Endothelial cell of umbilical vein (primary cell): ENCODE results near the gene RNU7-1. TPM values are rescaled to one million over a fixed set of nuclear protein-coding genes. Genes with fewer than 3 reads are reported as not detected.

Experiments used
- BruUV-seq: library from RNA; stranded (reverse); fragments of 400-500 nt; replicated peaks from 2 replicates; lab custom pipeline; 2021; lab: Mats Ljungman, UMichigan
- CTCF ChIA-PET: fragments of 300-600, 350-600 bp; sonication (Branson Sonifier 250); formaldehyde crosslinking; loops from one replicate; lab custom pipeline; 2021; ENCODE audit warnings: antibody characterized with exemption, inconsistent platforms; lab: Charles Lee
- POLR2A ChIA-PET: fragments of 300-600, 350-600 bp; sonication (Branson Sonifier 250); formaldehyde crosslinking; loops from one replicate; lab custom pipeline; 2021; ENCODE audit warnings: antibody characterized with exemption, inconsistent platforms; lab: Charles Lee
- DNase-seq: peaks from one replicate; pipeline ENCODE4 v3.0.0-alpha.2; 2011; ENCODE audit warnings: low read depth, low spot score
- FAIRE-seq: peaks from 2 replicates; lab custom pipeline; 2011; peaks lifted over from hg19 to GRCh38; lab: Jason Lieb, UNC
- H2AFZ ChIP-seq: 2 replicates; pipeline ENCODE4 v1.6.0; 2012; ENCODE audit warnings: low read depth, low read length, control low read depth, inconsistent platforms
- H3K27ac ChIP-seq: 2 replicates; pipeline ENCODE4 v1.5.1; 2011; ENCODE audit warnings: low read depth, mild to moderate bottlenecking, control low read depth, low read length, moderate library complexity; ENCODE audit not compliant: insufficient read depth
- H3K27me3 ChIP-seq, 2 experiments: 2 replicates each; pipeline versions ENCODE4 v1.6.0 to v1.6.1; 2011; ENCODE audit warnings: low read length in 2 of 2, mixed read lengths in 1 of 2; ENCODE audit not compliant: control insufficient read depth in 2 of 2, insufficient read depth in 2 of 2
- H3K36me3 ChIP-seq, 2 experiments: 2 replicates in 1 of 2; 3 replicates in 1 of 2; pipeline ENCODE4 v1.5.1; 2011; ENCODE audit warnings: low read length in 2 of 2, mild to moderate bottlenecking in 1 of 2, moderate library complexity in 1 of 2; ENCODE audit not compliant: control insufficient read depth in 2 of 2, insufficient read depth in 2 of 2; ENCODE audit errors: extremely low read depth in 1 of 2
- H3K4me1 ChIP-seq: 3 replicates; pipeline ENCODE4 v1.5.1; 2011; ENCODE audit warnings: mild to moderate bottlenecking, low read length; ENCODE audit not compliant: control insufficient read depth, insufficient read depth; ENCODE audit errors: extremely low read depth
- H3K4me2 ChIP-seq: 2 replicates; pipeline ENCODE4 v1.6.1; 2011; ENCODE audit warnings: low read length, control low read depth, mixed read lengths; ENCODE audit not compliant: insufficient read depth
- H3K4me3 ChIP-seq, 3 experiments: fragments of 200-600 bp in 1 of 3; sonication (generic), shearing (Covaris generic) in 1 of 3; replicated peaks in 1 of 3; 2 replicates each; pipeline ENCODE4 v1.5.1; 2011 to 2016; ENCODE audit warnings: control low read depth in 3 of 3, low read length in 3 of 3, mild to moderate bottlenecking in 2 of 3, inconsistent platforms in 1 of 3, low read depth in 1 of 3, moderate library complexity in 1 of 3; ENCODE audit not compliant: insufficient read depth in 1 of 3
- H3K79me2 ChIP-seq: 2 replicates; pipeline ENCODE4 v1.6.0; 2012; ENCODE audit warnings: low read length, inconsistent platforms; ENCODE audit not compliant: control insufficient read depth, insufficient read depth
- H3K9ac ChIP-seq: replicated peaks from 2 replicates; pipeline ENCODE3; 2011; ENCODE audit warnings: low read length, control low read depth; ENCODE audit not compliant: insufficient read depth; ENCODE audit errors: extremely low read depth
- H3K9me1 ChIP-seq: replicated peaks from 3 replicates; pipeline ENCODE4 v1.6.0; 2011; ENCODE audit warnings: mild to moderate bottlenecking, low read length; ENCODE audit not compliant: control insufficient read depth, insufficient read depth; ENCODE audit errors: extremely low read depth
- H3K9me3 ChIP-seq: replicated peaks from 2 replicates; pipeline ENCODE4 v1.5.1; 2012; ENCODE audit warnings: low read length, inconsistent platforms; ENCODE audit not compliant: control insufficient read depth, insufficient read depth
- H4K20me1 ChIP-seq: replicated peaks from 2 replicates; pipeline ENCODE3; 2011; ENCODE audit warnings: mild to moderate bottlenecking, low read length; ENCODE audit not compliant: control insufficient read depth, insufficient read depth; ENCODE audit errors: extremely low read depth
- CTCF ChIP-seq, 2 donors: IDR thresholded peaks; 1 replicate in 1 of 2; 2 replicates in 1 of 2; pipeline ENCODE4 v1.5.1; 2011; ENCODE audit warnings: low read length in 2 of 2, mild to moderate bottlenecking in 2 of 2, moderate library complexity in 2 of 2, control low read depth in 1 of 2, inconsistent platforms in 1 of 2, low read depth in 1 of 2; ENCODE audit not compliant: insufficient read depth in 1 of 2; ENCODE audit errors: extremely low read depth in 1 of 2
- EZH2 ChIP-seq: IDR thresholded peaks from 2 replicates; pipeline ENCODE4 v1.6.1; 2012; ENCODE audit warnings: borderline replicate concordance, low read depth, mild to moderate bottlenecking, moderate library complexity, low read length, inconsistent platforms; ENCODE audit not compliant: severe bottlenecking
- FOS ChIP-seq: IDR thresholded peaks from 2 replicates; pipeline ENCODE4 v1.6.1; 2011; ENCODE audit warnings: mild to moderate bottlenecking, low read length, moderate library complexity, borderline replicate concordance; ENCODE audit not compliant: insufficient read depth
- GATA2 ChIP-seq: IDR thresholded peaks from 2 replicates; pipeline ENCODE4 v1.7.0; 2011; ENCODE audit warnings: low read depth, mild to moderate bottlenecking, moderate library complexity, mixed read lengths, low read length; ENCODE audit not compliant: insufficient read length, insufficient read depth
- JUN ChIP-seq: IDR thresholded peaks from 2 replicates; pipeline ENCODE4 v1.6.1; 2011; ENCODE audit warnings: borderline replicate concordance, low read depth; ENCODE audit not compliant: insufficient read length, insufficient read depth
- MAX ChIP-seq: IDR thresholded peaks from 2 replicates; pipeline ENCODE4 v1.6.1; 2011; ENCODE audit not compliant: insufficient read depth, insufficient read length
- MYC ChIP-seq: IDR thresholded peaks from one replicate; pipeline ENCODE4 v1.6.1; 2011; ENCODE audit warnings: mild to moderate bottlenecking, low read depth, low read length
- POLR2A ChIP-seq: IDR thresholded peaks from 2 replicates; pipeline ENCODE4 v1.6.1; 2012; ENCODE audit warnings: low read depth, mild to moderate bottlenecking, control low read depth, low read length
- POLR2AphosphoS5 ChIP-seq: IDR thresholded peaks from 2 replicates; pipeline ENCODE4 v1.6.1; 2012; ENCODE audit warnings: low read depth, mild to moderate bottlenecking, control low read depth, low read length, moderate library complexity; ENCODE audit not compliant: insufficient read depth
- dilution Hi-C: fragments of 300-500 bp; cut with MboI; formaldehyde crosslinking; loops from one replicate; pipeline ENCODE4 v1.15.0; 2019; ENCODE audit warnings: low sequenced_read_pairs; ENCODE audit not compliant: extremely low pct_ligation_motif_present
- intact Hi-C: fragments of 100-400 bp; cut with micrococcal nuclease; formaldehyde crosslinking; loops from one replicate; pipeline ENCODE4 v1.10.0; 2022
- polyA plus RNA-seq, 4 experiments: library from polyadenylated mRNA; depleted of rRNA in 3 of 4; stranded (reverse) in 3 of 4; unstranded in 1 of 4; fragments of >200 nt; gene quantifications; 2 replicates each; pipeline versions ENCODE4 v1.2.1 to v1.2.3, GENCODE V29; 2011 to 2012; ENCODE audit warnings: missing spikeins in 1 of 4
- total RNA-seq: library from RNA; stranded (reverse); gene quantifications from 2 replicates; pipeline ENCODE4 v1.2.3, GENCODE V29; 2021

RNU7-1 gene
- total and polyA plus RNA-seq, 2 donors (not counting 3 experiments of a cell fraction or from before 2014, with no cell fraction given): not detected

- Histone ChIP-seq H3K9me3 (no peaks in the 10 kb centered on the region), H3K27ac (no peak overlapping the region), H3K4me3 (peak overlapping the region; percentile 88 to 92 (median 90)), H4K20me1 (peaks cover 8% of the 10 kb centered on the region), H3K4me2 (peak overlapping the region; percentile 87), H3K9me1 (no peaks in the 10 kb centered on the region), H2AFZ (no peak overlapping the region), H3K27me3 (no peaks in the 10 kb centered on the region), H3K36me3 (peaks cover 2 to 3% of the 10 kb centered on the region in 2 experiments), H3K4me1 (peaks cover 62% of the 10 kb centered on the region), H3K79me2 (peaks cover 63% of the 10 kb centered on the region), H3K9ac (peak overlapping the region; percentile 75)
- DNase-seq (no peak), FAIRE-seq (no peak)
- TF ChIP-seq MYC: no peak
- TF ChIP-seq EZH2: no peak
- TF ChIP-seq POLR2AphosphoS5: no peak
- TF ChIP-seq POLR2A: no peak
- TF ChIP-seq JUN: no peak
- no peak for TF ChIP-seq CTCF (IDR thresholded peaks at IDR 0.05; ENCODE audit: extremely low read depth in 1 of 2, insufficient read depth in 1 of 2, low read depth in 1 of 2, low read length in 2 of 2)
- no peak for TF ChIP-seq FOS
- no peak for TF ChIP-seq GATA2
- no peak for TF ChIP-seq MAX
- intact Hi-C loops: no loop called here
- dilution Hi-C loops: no loop called here
- BruUV-seq: TSS peak; percentile 7
- ChIA-PET POLR2A (interaction anchor here (1.2 kb wide), 1 partner anchor 8 kb away, joined by 4 read pairs; no protein-coding TSS in a partner anchor), CTCF (interaction anchor here (1.1 to 2.0 kb wide), 3 partner anchors 8 to 57 kb away, joined by 3 to 11 read pairs (median 5); partner anchors contain the start of gene SPSB2)
These were observed 13.9 kb upstream of the RNU7-1 start for GRCh38 chr12:6929466-6930452.
